Measurements from ENCODE around the gene ANGEL1. TPM values are rescaled to one million over a fixed set of nuclear protein-coding genes. Genes with fewer than 3 reads are reported as not detected.

The ANGEL1 gene
- total and polyA plus RNA-seq, 5 donors, result 12.8 to 24.9 (median 20.0) TPM

DNA sequence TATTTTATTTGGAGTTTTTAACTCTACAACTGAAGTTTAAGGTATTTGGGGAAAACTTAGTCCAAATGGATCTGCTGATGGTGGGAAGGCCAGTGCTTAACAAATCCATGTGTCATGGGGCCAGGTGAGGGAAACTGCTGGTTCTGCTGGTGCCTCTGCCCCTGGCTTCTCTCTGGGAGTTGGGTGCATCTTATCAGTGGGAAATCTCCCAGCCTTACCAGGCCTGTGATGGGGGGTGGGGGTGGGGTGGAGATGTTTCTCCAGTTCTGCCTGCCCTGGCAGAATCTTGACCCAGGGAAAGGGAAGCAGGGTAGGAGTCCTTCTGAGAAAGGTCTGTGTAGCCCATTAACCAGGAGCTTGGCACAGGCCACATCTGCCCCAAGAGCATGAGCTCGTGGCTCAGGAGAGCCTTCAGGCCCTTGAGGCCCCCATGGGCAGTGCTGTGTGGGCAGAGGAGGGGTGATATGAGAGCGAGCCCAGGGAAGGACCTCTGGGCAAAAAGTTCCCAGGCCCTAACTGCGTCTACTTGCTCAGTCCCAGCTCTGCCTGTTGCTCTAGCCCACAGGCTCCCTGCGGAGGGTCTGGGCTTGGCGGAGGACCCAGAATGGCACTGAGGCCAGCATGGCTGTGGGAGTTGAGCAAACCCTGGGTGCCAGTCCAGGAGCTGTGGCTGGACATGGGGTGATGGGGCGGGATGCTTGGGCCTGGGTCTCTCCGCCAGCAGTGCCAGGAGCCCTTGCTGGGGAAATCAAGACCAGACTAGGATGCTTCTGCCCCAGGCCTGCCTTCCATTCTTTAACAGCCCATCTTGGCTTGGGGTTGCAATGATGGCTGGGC lies 33.2 kb downstream of the ANGEL1 start:
- intact Hi-C loops (cut with DNase I), result loop anchor here in 2 of 4 donors (5.0 kb wide), 1 partner anchor 67 kb away; no protein-coding TSS in a partner anchor
- DNase-seq (no peak), ATAC-seq (no peak)
- Histone ChIP-seq H3K4me1 (ENCODE audit: control insufficient read depth, insufficient read depth, low read length) (peaks cover 5% of the 10 kb centered on the region), H3K27me3 (ENCODE audit: control insufficient read depth, insufficient read depth) (no peaks in the 10 kb centered on the region), H3K9me3 (ENCODE audit: control insufficient read depth, low read length) (no peaks in the 10 kb centered on the region), H3K27ac (ENCODE audit: low read length) (no peak overlapping the region), H3K4me3 (ENCODE audit: low read length) (no peak overlapping the region)
- 87% methylated on average over 7 of the region's 7 CpGs for WGBS

DNA sequence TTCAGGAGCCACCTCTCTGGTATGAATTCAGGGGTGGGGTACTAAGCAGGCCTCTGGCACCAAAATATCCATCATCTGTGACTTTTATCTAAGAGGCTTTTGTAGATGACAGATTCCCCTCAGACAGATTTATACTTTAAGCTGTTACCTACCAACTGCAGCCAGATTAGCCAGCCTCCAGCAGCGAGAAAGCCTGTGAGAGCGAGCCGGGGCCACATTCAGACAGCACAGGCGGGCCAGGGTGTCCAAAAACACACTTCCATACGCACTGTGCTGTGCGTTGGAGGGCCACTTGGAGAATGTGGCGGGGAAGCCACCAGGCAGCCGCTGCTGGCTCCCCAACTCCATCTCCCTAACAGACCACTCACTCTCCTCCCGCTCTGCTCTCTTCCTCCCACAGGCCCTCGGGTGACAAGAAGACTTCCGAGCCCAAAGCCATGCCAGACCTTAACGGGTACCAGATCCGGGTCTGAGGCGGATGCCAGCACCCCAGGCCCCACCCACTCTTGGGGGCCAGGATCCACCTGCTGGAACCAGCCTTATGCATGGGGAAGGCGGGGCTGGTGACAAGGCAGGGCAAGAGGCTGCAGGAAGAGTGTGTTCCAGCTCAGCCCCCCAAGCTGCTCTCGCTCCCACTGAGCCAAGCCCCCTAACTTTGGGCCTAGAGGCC lies 34.0 kb downstream of the ANGEL1 start:
- Histone ChIP-seq H3K27ac (ENCODE audit: low read length) (no peak overlapping the region), H3K27me3 (ENCODE audit: control insufficient read depth, insufficient read depth) (no peaks in the 10 kb centered on the region), H3K4me1 (ENCODE audit: control insufficient read depth, insufficient read depth, low read length) (peaks cover 3% of the 10 kb centered on the region), H3K4me3 (ENCODE audit: low read length) (no peak overlapping the region), H3K9me3 (ENCODE audit: control insufficient read depth, low read length) (no peaks in the 10 kb centered on the region)
- ATAC-seq, result no peak
- 76% methylated on average over 16 of the region's 16 CpGs for WGBS
- intact Hi-C loops (cut with DNase I), result no loop called here
- DNase-seq, result no peak

DNA sequence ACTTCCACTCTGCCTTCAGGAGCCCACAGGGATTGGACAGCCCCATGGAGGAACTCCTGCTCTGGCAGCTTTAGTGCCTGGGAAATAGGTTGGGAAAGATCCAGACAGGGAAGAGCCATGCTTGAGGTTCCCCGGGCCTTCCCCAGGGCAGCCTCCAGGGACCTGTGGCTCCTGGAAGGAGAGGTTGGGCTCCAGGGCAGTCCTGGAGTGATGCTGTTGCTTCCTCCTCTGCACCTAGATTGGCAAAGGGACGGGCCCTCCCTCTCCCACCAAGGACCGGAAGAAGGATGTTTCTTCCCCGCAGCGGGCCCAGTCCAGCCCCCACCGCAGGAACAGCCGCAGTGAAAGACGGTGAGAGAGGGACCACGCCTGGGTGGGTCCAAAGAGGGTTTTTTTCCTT lies 35.0 kb downstream of the ANGEL1 start:
- WGBS, result 60% methylated on average over 9 of the region's 9 CpGs
- no peak for ATAC-seq

DNA sequence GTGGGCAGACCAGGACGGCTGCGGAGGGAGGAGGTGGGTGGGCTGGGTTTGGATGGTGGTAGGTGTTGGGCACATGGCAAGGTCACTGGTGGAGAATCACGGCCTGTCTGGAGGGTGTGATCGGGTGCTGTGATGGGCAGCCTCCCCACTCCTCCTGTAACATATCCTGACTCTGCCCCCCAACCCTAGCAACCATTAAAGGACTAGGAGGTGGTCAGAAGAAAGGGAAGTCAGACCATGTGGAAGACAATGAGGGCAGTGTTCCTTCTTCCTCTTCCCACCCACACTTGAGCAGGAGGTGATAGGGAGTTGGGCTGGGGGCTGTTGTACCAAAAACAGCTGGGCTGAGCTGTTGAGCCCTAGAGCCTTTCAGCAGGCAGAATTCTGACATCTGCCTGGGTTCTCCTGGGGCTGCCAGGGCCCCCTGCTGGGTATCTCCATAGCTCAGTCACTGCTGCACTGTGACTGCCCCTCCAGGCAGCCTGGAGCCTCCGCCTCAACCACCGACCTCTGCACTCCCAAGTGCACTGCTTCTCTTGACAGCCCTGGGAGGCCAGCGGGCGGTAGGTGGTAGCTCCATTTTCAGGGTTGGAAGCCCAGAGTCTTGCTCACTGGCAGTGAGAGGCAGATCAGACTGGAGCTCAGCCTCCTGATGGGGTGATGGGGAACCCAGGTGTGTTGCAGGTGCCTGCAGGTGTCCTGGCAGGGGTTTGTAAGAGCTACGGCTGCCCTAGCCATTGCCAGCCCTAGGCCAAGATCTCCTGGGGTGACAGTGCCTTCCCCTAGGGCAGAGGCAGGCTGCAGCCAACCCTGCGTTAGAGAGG lies 36.0 kb downstream of the ANGEL1 start:
- intact Hi-C loops (cut with DNase I), result no loop called here
- no peak overlapping the region for H3K4me3 ChIP-seq (ENCODE audit: low read length)
- no peaks in the 10 kb centered on the region for H3K9me3 ChIP-seq (ENCODE audit: control insufficient read depth, low read length)
- no peak overlapping the region for H3K27ac ChIP-seq (ENCODE audit: low read length)
- no peaks in the 10 kb centered on the region for H3K27me3 ChIP-seq (ENCODE audit: control insufficient read depth, insufficient read depth)
- no peak for ATAC-seq
- peaks cover 11% of the 10 kb centered on the region for H3K4me1 ChIP-seq (ENCODE audit: control insufficient read depth, insufficient read depth, low read length)
- WGBS, result 74% methylated on average over 10 of the region's 10 CpGs
- DNase-seq, result no peak

More for the DNA sequence above, 35.0 kb downstream of the ANGEL1 start:
- peak in 1 of 3 donors; percentile 67 for DNase-seq
- no peak overlapping the region for H3K27ac ChIP-seq (ENCODE audit: low read length)
- intact Hi-C loops (cut with DNase I), result no loop called here
- H3K4me1 ChIP-seq (ENCODE audit: control insufficient read depth, insufficient read depth, low read length), result peaks cover 6% of the 10 kb centered on the region
- H3K4me3 ChIP-seq (ENCODE audit: low read length), result no peak overlapping the region
- H3K27me3 ChIP-seq (ENCODE audit: control insufficient read depth, insufficient read depth), result no peaks in the 10 kb centered on the region
- H3K9me3 ChIP-seq (ENCODE audit: control insufficient read depth, low read length), result no peaks in the 10 kb centered on the region

- WGBS, result 94% methylated on average over 54 of the region's 54 CpGs
- ATAC-seq (no peak), DNase-seq (peak in 1 of 3 donors; percentile 67)
- Histone ChIP-seq H3K9me3 (ENCODE audit: control insufficient read depth, low read length) (no peaks in the 10 kb centered on the region), H3K27ac (ENCODE audit: low read length) (no peak overlapping the region), H3K4me1 (ENCODE audit: control insufficient read depth, insufficient read depth, low read length) (peaks cover 11% of the 10 kb centered on the region), H3K27me3 (ENCODE audit: control insufficient read depth, insufficient read depth) (no peaks in the 10 kb centered on the region), H3K4me3 (ENCODE audit: low read length) (no peak overlapping the region)
- intact Hi-C loops (cut with DNase I), result no loop called here
These were observed 36.8 kb downstream of the ANGEL1 start for GRCh38 chr14:76775695-76776427.

DNA sequence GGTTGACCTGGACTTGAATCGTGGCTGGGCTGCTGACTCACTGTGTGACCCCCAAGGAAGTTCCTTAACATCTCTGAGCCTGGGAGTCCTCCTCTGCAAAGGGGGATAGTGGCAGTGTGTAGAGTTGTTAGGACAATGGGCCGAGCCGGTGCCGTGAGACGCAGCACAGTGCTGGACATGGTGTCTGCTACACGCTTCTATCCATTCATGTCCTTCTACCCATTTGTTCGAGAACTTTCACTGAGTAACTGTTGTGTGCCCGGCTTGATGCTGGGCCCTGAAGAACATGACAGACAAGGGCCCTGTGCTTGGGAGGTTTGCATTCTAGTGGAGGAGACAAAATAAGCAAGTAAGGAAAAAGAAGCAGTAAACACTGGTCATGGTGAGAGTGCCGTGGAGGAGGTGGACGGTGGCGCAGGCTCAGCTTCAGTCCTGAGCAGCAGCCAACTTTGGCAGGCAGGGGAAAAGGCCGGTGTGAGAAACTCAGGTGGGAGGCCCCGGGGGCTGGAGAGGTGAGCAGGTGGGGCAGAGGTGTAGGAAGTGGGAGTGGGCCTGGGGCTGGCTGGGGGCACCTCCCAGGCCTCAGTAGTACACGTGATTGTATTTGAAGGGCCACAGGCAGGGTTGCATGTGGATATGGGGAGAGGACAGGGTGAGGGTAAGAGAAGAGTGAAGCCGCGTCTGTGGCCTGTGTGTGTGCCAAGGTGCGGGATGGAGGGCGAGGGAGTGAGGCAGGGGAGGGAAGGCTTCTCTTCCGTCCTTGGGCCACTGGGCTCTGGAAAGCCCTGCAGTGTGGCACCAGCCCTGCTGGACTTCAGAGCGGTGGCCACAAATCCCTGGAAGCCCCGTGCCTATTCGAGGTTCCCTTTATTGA lies 37.6 kb downstream of the ANGEL1 start:
- ATAC-seq (no peak), DNase-seq (no peak)
- no peak overlapping the region for H3K27ac ChIP-seq (ENCODE audit: low read length)
- H3K4me1 ChIP-seq (ENCODE audit: control insufficient read depth, insufficient read depth, low read length), result peaks cover 11% of the 10 kb centered on the region
- intact Hi-C loops (cut with DNase I), result no loop called here
- H3K4me3 ChIP-seq (ENCODE audit: low read length), result no peak overlapping the region
- no peaks in the 10 kb centered on the region for H3K9me3 ChIP-seq (ENCODE audit: control insufficient read depth, low read length)
- H3K27me3 ChIP-seq (ENCODE audit: control insufficient read depth, insufficient read depth), result no peaks in the 10 kb centered on the region
- WGBS, result 81% methylated on average over 22 of the region's 22 CpGs

DNA sequence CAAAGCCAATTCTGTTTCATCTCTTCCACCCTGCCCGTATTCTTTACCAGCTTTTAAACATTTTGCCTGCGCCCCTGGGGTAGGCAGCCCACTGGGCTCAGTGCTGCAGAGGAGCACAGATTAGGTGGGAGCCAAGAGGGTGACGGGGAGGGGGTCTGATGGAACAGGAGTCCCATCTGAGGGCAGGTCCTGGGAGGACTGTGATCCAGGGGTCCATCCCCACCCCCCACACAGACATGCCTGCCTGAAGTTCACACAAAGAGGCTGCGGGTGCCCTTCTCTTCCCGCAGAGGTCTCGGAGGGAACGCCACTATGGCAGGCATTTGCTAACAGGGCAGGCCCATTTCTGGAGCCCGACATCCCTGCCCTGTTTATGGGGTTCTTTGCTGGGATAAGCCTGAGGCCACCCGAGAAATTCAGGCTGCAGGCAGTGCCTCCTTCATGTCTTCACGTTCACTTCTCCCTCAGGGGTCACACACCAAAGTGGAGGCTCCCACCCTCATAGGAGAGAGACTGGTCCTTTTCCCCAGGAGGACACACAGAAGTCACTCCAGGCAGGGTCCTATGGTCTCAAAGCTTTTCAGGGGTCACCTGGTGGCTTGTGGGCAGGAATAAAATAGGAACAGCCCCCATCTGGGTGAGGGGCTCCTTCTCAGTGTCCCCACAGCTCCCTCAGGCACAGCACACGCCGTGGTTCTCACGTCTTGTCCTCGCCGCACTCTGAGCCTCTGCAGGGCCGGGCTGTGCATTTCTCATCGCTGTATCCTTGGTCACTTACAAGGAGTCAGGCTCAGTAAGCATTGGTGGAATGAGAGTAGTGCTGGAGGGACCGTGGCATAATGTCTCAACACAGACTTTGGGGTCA lies 38.5 kb downstream of the ANGEL1 start:
- DNase-seq, result no peak

DNA sequence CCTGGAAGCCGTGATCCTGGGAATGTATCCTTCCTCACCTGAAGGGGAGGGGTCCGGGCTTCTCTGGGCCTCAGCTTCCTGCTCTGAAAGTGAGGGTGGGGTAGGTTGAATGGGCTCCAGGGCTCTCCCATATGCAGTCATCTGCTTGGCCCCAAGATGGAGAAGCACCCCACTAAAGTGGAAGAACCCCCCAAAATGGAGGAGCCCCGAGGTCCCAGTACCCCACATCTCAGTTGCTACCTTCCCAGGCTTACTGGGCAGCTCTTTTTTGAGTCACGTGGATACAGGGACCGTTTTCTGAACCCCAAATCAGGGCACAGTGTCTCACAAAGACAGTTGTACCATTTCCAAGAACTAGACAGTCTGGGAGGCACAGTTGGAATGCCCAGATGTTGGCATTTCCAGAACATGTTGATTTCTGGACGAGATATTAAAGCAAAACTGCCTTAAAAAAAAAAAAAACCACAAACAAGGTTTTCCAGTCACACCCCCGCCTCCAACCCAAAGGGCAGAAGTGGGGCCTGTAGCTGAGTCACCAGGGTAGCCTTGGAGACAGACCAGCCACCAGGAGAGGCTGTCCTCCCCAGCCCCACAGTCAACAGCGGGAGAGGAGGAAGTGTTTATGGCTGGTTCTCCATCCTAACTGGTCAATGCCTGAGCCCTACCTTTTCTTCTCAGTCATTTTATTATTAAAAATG lies 39.3 kb downstream of the ANGEL1 start:
- Histone ChIP-seq H3K4me1 (ENCODE audit: control insufficient read depth, insufficient read depth, low read length) (peaks cover 20% of the 10 kb centered on the region), H3K27ac (ENCODE audit: low read length) (peak overlapping the region; percentile 85), H3K4me3 (ENCODE audit: low read length) (no peak overlapping the region), H3K9me3 (ENCODE audit: control insufficient read depth, low read length) (no peaks in the 10 kb centered on the region), H3K27me3 (ENCODE audit: control insufficient read depth, insufficient read depth) (no peaks in the 10 kb centered on the region)
- WGBS, result 27% methylated on average over 8 of the region's 8 CpGs
- ATAC-seq (peak; percentile 66 to 77), DNase-seq (peak; percentile 88 to 91 (median 88))
- intact Hi-C loops (cut with DNase I), result no loop called here

More for the DNA sequence above, 38.5 kb downstream of the ANGEL1 start:
- Histone ChIP-seq H3K4me1 (ENCODE audit: control insufficient read depth, insufficient read depth, low read length) (peaks cover 13% of the 10 kb centered on the region), H3K27me3 (ENCODE audit: control insufficient read depth, insufficient read depth) (no peaks in the 10 kb centered on the region), H3K9me3 (ENCODE audit: control insufficient read depth, low read length) (no peaks in the 10 kb centered on the region), H3K27ac (ENCODE audit: low read length) (peak overlapping the region; percentile 55), H3K4me3 (ENCODE audit: low read length) (no peak overlapping the region)
- intact Hi-C loops (cut with DNase I), result no loop called here
- WGBS, result 90% methylated on average over 18 of the region's 18 CpGs
- ATAC-seq, result no peak

Data from right cardiac atrium (tissue), 5 donors.